B cell (primary cell): ENCODE results near the gene KRTAP19-5. TPM values are rescaled to one million over a fixed set of nuclear protein-coding genes. Genes with fewer than 3 reads are reported as not detected.
"Not testable (repeated sequence)": the region's sequence is repeated elsewhere in the genome, so short reads cannot be mapped to it uniquely, and the experiment has no call there.

Experiments used
- ATAC-seq: fragments of 200-7000 bp; cut with Tn5 transposase; one replicate; pipeline ENCODE4 v1.10.0; 2021; ENCODE audit warnings: low read depth, mild to moderate bottlenecking, moderate number of reproducible peaks, moderate library complexity
- CTCF ChIA-PET: fragments of 350-600 bp; sonication (Branson Sonifier 250); formaldehyde crosslinking; loops from one replicate; lab custom pipeline; 2021; ENCODE audit warnings: antibody characterized with exemption, inconsistent platforms; lab: Charles Lee
- POLR2A ChIA-PET: fragments of 350-600 bp; sonication (Branson Sonifier 250); formaldehyde crosslinking; loops from one replicate; lab custom pipeline; 2021; ENCODE audit warnings: antibody characterized with exemption; lab: Charles Lee
- DNase-seq: peaks from one replicate; pipeline ENCODE4 v3.0.0; 2013
- H2AFZ ChIP-seq: 2 replicates; pipeline ENCODE4 v1.6.1; 2012; ENCODE audit warnings: mild to moderate bottlenecking, low read depth, low read length; ENCODE audit not compliant: insufficient read depth, poor library complexity, severe bottlenecking
- H3K27ac ChIP-seq, 2 donors: 1 replicate in 1 of 2; 2 replicates in 1 of 2; pipeline ENCODE4 v1.5.1; 2012 to 2013; ENCODE audit warnings: low read length in 2 of 2, mild to moderate bottlenecking in 2 of 2, moderate library complexity in 1 of 2
- H3K27me3 ChIP-seq, 4 experiments: fragments of 200-600 bp in 1 of 4; sonication (generic) in 1 of 4; replicated peaks in 1 of 4; 1 replicate in 2 of 4; 2 replicates in 2 of 4; pipeline versions ENCODE4 v1.6.1 to v1.7.0; 2013 to 2016; ENCODE audit warnings: low read length in 3 of 4, mild to moderate bottlenecking in 2 of 4, mixed read lengths in 1 of 4, moderate library complexity in 1 of 4; ENCODE audit not compliant: insufficient read depth in 4 of 4, control insufficient read depth in 3 of 4; ENCODE audit errors: control extremely low read depth in 1 of 4
- H3K36me3 ChIP-seq, 2 experiments: replicated peaks in 1 of 2; 1 replicate in 1 of 2; 2 replicates in 1 of 2; pipeline versions ENCODE4 v1.6.1 to v1.7.1; 2013; ENCODE audit warnings: low read length in 1 of 2; ENCODE audit not compliant: insufficient read depth in 2 of 2, control insufficient read depth in 1 of 2; ENCODE audit errors: control extremely low read depth in 1 of 2, extremely low read depth in 1 of 2
- H3K4me1 ChIP-seq, 2 donors: fragments of 200-600 bp in 1 of 2; sonication (generic) in 1 of 2; 1 replicate in 1 of 2; 2 replicates in 1 of 2; pipeline versions ENCODE4 v1.5.1 to v1.6.1; 2013 to 2017; ENCODE audit warnings: low read length in 2 of 2; ENCODE audit not compliant: control insufficient read depth in 2 of 2, insufficient read depth in 2 of 2
- H3K4me2 ChIP-seq: replicated peaks from 2 replicates; pipeline ENCODE3; 2012; ENCODE audit warnings: mild to moderate bottlenecking, low read depth, low read length; ENCODE audit not compliant: poor library complexity, severe bottlenecking
- H3K4me3 ChIP-seq, 5 experiments: fragments of 200-600 bp in 1 of 5; sonication (generic) in 1 of 5; 1 replicate in 3 of 5; 2 replicates in 2 of 5; pipeline versions ENCODE4 v1.5.1 to v1.7.0; 2011 to 2016; ENCODE audit warnings: low read length in 4 of 5, mild to moderate bottlenecking in 4 of 5, low read depth in 2 of 5, control low read depth in 1 of 5, moderate library complexity in 1 of 5; ENCODE audit not compliant: insufficient read depth in 1 of 5; ENCODE audit errors: control extremely low read depth in 1 of 5, extremely low read depth in 1 of 5
- H3K79me2 ChIP-seq: fragments of 200-600 bp; sonication (generic); one replicate; pipeline ENCODE4 v1.6.0; 2016; ENCODE audit warnings: low read length; ENCODE audit not compliant: control insufficient read depth, insufficient read depth
- H3K9ac ChIP-seq: fragments of 200-600 bp; sonication (generic); 2 replicates; pipeline ENCODE4 v1.6.1; 2017; ENCODE audit warnings: mild to moderate bottlenecking, low read length, moderate library complexity
- H3K9me3 ChIP-seq, 3 donors: one replicate each; pipeline versions ENCODE4 v1.6.1 to v1.7.1; 2013; ENCODE audit warnings: low read length in 2 of 3; ENCODE audit not compliant: control insufficient read depth in 2 of 3, insufficient read depth in 1 of 3; ENCODE audit errors: control extremely low read depth in 1 of 3
- H4K20me1 ChIP-seq: 2 replicates; pipeline ENCODE4 v1.6.0; 2012; ENCODE audit warnings: mild to moderate bottlenecking, low read length; ENCODE audit not compliant: insufficient read depth, control insufficient read depth, poor library complexity, severe bottlenecking
- H3K27ac Mint-ChIP-seq: one replicate; pipeline ENCODE4 v1.8.0; 2021; ENCODE audit warnings: mixed read lengths
- H3K27me3 Mint-ChIP-seq: one replicate; pipeline ENCODE4 v1.8.0; 2021; ENCODE audit warnings: mixed read lengths
- H3K4me1 Mint-ChIP-seq: one replicate; pipeline ENCODE4 v1.8.0; 2021; ENCODE audit warnings: mixed read lengths
- H3K4me3 Mint-ChIP-seq: one replicate; pipeline ENCODE4 v1.8.0; 2021; ENCODE audit warnings: mixed read lengths
- H3K9me3 Mint-ChIP-seq: one replicate; pipeline ENCODE4 v1.8.0; 2022; ENCODE audit warnings: mixed read lengths; ENCODE audit not compliant: insufficient read depth
- EZH2 ChIP-seq: IDR thresholded peaks from 2 replicates; pipeline ENCODE4 v1.6.1; 2012; ENCODE audit warnings: borderline replicate concordance, low read depth, mild to moderate bottlenecking, moderate library complexity, low read length; ENCODE audit not compliant: insufficient read depth, poor library complexity, severe bottlenecking
- WGBS: methylation state at CpG from one replicate; pipeline ENCODE4 v1.1.5; 2013; ENCODE audit warnings: missing lambda C conversion rate; ENCODE audit not compliant: insufficient coverage; 5-methylcytosine and 5-hydroxymethylcytosine counted together
- intact Hi-C: fragments of 100-400 bp; cut with micrococcal nuclease; formaldehyde crosslinking; loops from one replicate; pipeline ENCODE4 v1.10.0; 2022
- polyA plus RNA-seq: library from polyadenylated mRNA; depleted of rRNA; stranded (reverse); fragments of >200 nt; gene quantifications from 2 replicates; pipeline ENCODE4 v1.2.3, GENCODE V29; 2012
- total RNA-seq, 2 donors: library from RNA; stranded (reverse); fragments of 120-200 nt in 1 of 2; gene quantifications; 1 replicate in 1 of 2; 2 replicates in 1 of 2; pipeline versions ENCODE4 v1.2.3 to v1.2.4, GENCODE V29; 2013 to 2022
- TF ChIP-seq, protein P1 (sequence below): fragments of 200-600 bp; IDR thresholded peaks from one replicate; pipeline ENCODE4 v1.8.0; 2022; ENCODE audit warnings: antibody characterized with exemption, mild to moderate bottlenecking

Gene KRTAP19-5
- total and polyA plus RNA-seq, 2 donors (not counting 1 experiment from before 2014, with no cell fraction given): not detected

DNA sequence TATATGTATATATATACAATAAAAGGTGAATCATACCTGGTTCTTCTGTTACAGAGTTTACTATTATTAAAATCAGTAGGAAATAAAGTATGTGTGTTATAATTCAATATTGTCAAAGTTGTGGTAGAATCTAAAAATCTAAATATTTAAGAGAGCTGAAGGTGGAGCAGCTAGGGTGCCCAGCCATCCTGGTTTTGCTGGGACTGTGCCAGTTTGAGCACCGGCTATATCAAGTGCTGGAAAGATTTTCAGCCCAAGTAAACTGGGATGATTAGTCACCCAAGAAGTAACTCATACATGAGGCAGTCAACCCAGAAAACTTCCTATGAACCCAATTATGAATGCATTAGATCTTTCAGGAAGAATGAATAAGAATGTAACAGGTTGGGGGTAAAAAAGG, 16.9 kb upstream of the KRTAP19-5 start:
- Histone ChIP-seq H3K4me3 (no peak overlapping the region), H4K20me1 (no peaks in the 10 kb centered on the region), H3K79me2 (no peaks in the 10 kb centered on the region), H3K27ac (no peak overlapping the region), H2AFZ (no peak overlapping the region), H3K9ac (no peak overlapping the region), H3K4me1 (no peaks in the 10 kb centered on the region), H3K27me3 (no peaks in the 10 kb centered on the region), H3K36me3 (no peaks in the 10 kb centered on the region), H3K9me3 (peaks cover 0 to 3% (median 1%) of the 10 kb centered on the region in 3 donors), H3K4me2 (no peak overlapping the region)
- H3K27ac Mint-ChIP-seq: no peak overlapping the region
- 100% methylated on average over 1 of the region's 1 CpG for WGBS
- H3K4me3 Mint-ChIP-seq: no peak overlapping the region
- POLR2A ChIA-PET: no interaction called here
- CTCF ChIA-PET: no interaction called here
- ATAC-seq: no peak
- no peaks in the 10 kb centered on the region for H3K4me1 Mint-ChIP-seq
- no peak for DNase-seq
- H3K27me3 Mint-ChIP-seq: no peaks in the 10 kb centered on the region
- TF ChIP-seq EZH2: no peak
- TF ChIP-seq, protein P1, sequence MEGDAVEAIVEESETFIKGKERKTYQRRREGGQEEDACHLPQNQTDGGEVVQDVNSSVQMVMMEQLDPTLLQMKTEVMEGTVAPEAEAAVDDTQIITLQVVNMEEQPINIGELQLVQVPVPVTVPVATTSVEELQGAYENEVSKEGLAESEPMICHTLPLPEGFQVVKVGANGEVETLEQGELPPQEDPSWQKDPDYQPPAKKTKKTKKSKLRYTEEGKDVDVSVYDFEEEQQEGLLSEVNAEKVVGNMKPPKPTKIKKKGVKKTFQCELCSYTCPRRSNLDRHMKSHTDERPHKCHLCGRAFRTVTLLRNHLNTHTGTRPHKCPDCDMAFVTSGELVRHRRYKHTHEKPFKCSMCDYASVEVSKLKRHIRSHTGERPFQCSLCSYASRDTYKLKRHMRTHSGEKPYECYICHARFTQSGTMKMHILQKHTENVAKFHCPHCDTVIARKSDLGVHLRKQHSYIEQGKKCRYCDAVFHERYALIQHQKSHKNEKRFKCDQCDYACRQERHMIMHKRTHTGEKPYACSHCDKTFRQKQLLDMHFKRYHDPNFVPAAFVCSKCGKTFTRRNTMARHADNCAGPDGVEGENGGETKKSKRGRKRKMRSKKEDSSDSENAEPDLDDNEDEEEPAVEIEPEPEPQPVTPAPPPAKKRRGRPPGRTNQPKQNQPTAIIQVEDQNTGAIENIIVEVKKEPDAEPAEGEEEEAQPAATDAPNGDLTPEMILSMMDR: no peak
- H3K9me3 Mint-ChIP-seq: no peaks in the 10 kb centered on the region
- intact Hi-C loops: no loop called here

DNA sequence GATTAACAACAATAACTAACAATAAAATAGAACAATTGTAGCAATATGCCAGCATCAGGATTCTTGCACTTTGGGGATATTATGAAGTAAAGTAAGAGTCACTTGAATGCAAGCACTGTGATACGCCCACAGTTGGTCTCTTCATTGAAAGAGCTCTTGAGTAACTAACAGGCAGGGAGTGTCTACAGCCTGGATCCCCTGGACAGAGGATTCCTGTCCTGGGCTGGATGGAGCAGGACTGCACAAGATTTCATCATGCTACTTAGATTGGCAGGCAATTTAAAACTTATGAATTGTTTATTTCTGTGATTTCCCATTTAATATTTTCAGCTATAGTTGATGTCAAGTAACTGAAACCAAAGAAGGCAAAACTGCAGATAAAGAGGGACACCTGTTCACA, 13.7 kb upstream of the KRTAP19-5 start:
- Mint-ChIP-seq H3K27me3 (no peaks in the 10 kb centered on the region), H3K27ac (no peak overlapping the region), H3K4me1 (no peaks in the 10 kb centered on the region), H3K9me3 (no peaks in the 10 kb centered on the region), H3K4me3 (no peak overlapping the region)
- ChIA-PET CTCF (no interaction called here), POLR2A (no interaction called here)
- H3K9me3 ChIP-seq: peaks cover 1 to 3% (median 2%) of the 10 kb centered on the region in 3 donors
- no peak overlapping the region for H2AFZ ChIP-seq
- TF ChIP-seq, protein P1: no peak
- no peak for TF ChIP-seq EZH2
- H3K36me3 ChIP-seq: no peaks in the 10 kb centered on the region
- H3K79me2 ChIP-seq: no peaks in the 10 kb centered on the region
- no peak overlapping the region for H3K4me2 ChIP-seq
- no peaks in the 10 kb centered on the region for H3K4me1 ChIP-seq
- no peaks in the 10 kb centered on the region for H4K20me1 ChIP-seq
- H3K9ac ChIP-seq: no peak overlapping the region
- 100% methylated on average over 1 of the region's 1 CpG for WGBS
- DNase-seq (no peak), ATAC-seq (no peak)
- no peak overlapping the region for H3K4me3 ChIP-seq
- no peak overlapping the region for H3K27ac ChIP-seq
- intact Hi-C loops: no loop called here
- H3K27me3 ChIP-seq: no peaks in the 10 kb centered on the region

DNA sequence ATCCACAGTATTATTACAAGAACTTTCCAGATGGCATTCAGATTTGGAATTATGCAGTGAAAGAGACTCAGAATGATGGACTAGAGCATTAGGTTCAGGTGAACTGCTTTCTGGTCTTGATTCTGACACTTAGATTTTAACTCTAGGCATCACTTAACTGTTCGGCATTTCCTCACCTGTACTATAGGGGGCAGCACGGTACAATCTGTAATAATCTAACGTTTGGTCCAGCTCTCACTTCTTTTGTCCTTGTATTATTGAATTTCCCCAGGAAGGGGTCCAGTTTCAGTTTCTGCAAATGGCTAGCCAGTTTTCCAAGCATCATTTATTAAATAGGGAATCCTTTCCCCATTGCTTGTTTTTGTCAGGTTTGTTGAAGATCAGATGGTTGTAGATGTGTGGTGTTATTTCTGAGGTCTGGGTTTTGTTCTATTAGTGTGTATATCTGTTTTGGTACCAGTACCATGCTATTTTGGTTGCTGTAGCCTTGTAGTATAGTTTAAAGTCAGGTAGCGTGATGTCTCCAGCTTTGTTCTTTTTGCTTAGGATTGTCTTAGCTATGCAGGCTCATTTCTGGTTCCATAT, 3.8 kb upstream of the KRTAP19-5 start:
- H3K4me2 ChIP-seq: not testable (repeated sequence)

More for the DNA sequence above, 3.8 kb upstream of the KRTAP19-5 start:
- H3K79me2 ChIP-seq, H3K36me3 ChIP-seq, H3K9ac ChIP-seq, H2AFZ ChIP-seq, intact Hi-C loops, H3K27ac Mint-ChIP-seq, H3K4me3 ChIP-seq, POLR2A ChIA-PET, H3K4me1 ChIP-seq, ATAC-seq, H3K4me1 Mint-ChIP-seq, H3K9me3 ChIP-seq, H3K27me3 ChIP-seq, DNase-seq, H3K27ac ChIP-seq, H3K9me3 Mint-ChIP-seq, H3K4me3 Mint-ChIP-seq, H4K20me1 ChIP-seq, H3K27me3 Mint-ChIP-seq, CTCF ChIA-PET: not testable (repeated sequence)
- 36% methylated on average over 3 of the region's 4 CpGs for WGBS
